Measurements from ENCODE around the gene NEUROD1.

NEUROD1 gene

GRCh38 chr2:181643151-181643550 lies 37.2 kb downstream of the NEUROD1 start:
- no peak for DNase-seq (ENCODE audit: low read depth, low spot score)

GRCh38 chr2:181642086-181642485 lies 38.2 kb downstream of the NEUROD1 start:
- DNase-seq (ENCODE audit: low read depth, low spot score) = no peak

GRCh38 chr2:181639686-181640085 lies 40.6 kb downstream of the NEUROD1 start:
- no peak for DNase-seq (ENCODE audit: low read depth, low spot score)

GRCh38 chr2:181632733-181633401 lies 47.5 kb downstream of the NEUROD1 start:
- DNase-seq (ENCODE audit: low read depth, low spot score) = no peak

GRCh38 chr2:181628590-181629585 lies 51.4 kb downstream of the NEUROD1 start:
- DNase-seq (ENCODE audit: low read depth, low spot score) = no peak

GRCh38 chr2:181627545-181627944 lies 52.8 kb downstream of the NEUROD1 start:
- no peak for DNase-seq (ENCODE audit: low read depth, low spot score)

- DNase-seq (ENCODE audit: low read depth, low spot score) = no peak
Observed at GRCh38 chr2:181626671-181627070, 53.6 kb downstream of the NEUROD1 start.

All from ELF-1 (cell line).